ENCODE data around the gene FAM98B. TPM values are rescaled to one million over a fixed set of nuclear protein-coding genes. Genes with fewer than 3 reads are reported as not detected.

Gene FAM98B
- total and polyA plus RNA-seq, 9 of the 15 experiments (the other 6 are each of a cell fraction or from before 2014, with no cell fraction given) = 3.1 to 42.0 (median 9.4) TPM

- ChIA-PET CTCF (ENCODE audit: low intra/inter-chr PET ratio) (no interaction called here), POLR2A (interaction anchor here (1.0 to 2.3 kb wide), 4 partner anchors 8 to 120 kb away, joined by 3 to 7 read pairs (median 4); no protein-coding TSS in a partner anchor)
- BruUV-seq (replicated peaks) = no TSS peak
- Histone ChIP-seq H2AFZ (ENCODE audit: low read depth, low read length) (no peak overlapping the region), H3K4me2 (ENCODE audit: insufficient read depth, low read length) (no peak overlapping the region), H3K9me1 (ENCODE audit: control insufficient read depth, insufficient read depth, low read length) (no peaks in the 10 kb centered on the region), H4K20me1 (replicated peaks; ENCODE audit: control insufficient read depth, insufficient read depth, low read length) (no peaks in the 10 kb centered on the region), H3K36me3 (ENCODE audit: control insufficient read depth, insufficient read depth, low read length) (peaks cover 1% of the 10 kb centered on the region; the same call in 1 of the 3 replicates), H3K4me3 (no peak overlapping the region), H3K79me2 (ENCODE audit: control insufficient read depth, insufficient read depth, low read length) (no peaks in the 10 kb centered on the region), H3K4me1 (replicated peaks in 1 of 2; ENCODE audit: control insufficient read depth in 2 of 2, insufficient read depth in 2 of 2, low read length in 2 of 2) (peaks cover 0 to 7% of the 10 kb centered on the region in 2 experiments; a peak in 2 of 5 replicates), H3K27me3 (ENCODE audit: control insufficient read depth in 2 of 2, insufficient read depth in 2 of 2, low read length in 2 of 2) (no peaks in the 10 kb centered on the region), H3K9ac (ENCODE audit: insufficient read depth in 1 of 2, low read depth in 2 of 2, low read length in 2 of 2) (no peak overlapping the region), H3K9me3 (replicated peaks; ENCODE audit: control insufficient read depth, insufficient read depth, low read depth, low read length) (no peaks in the 10 kb centered on the region), H3K27ac (ENCODE audit: extremely low read depth, low read depth, low read length) (no peak overlapping the region)
- FAIRE-seq = no peak
- in situ Hi-C loops (cut with MboI) (no loop called here), intact Hi-C loops (cut with micrococcal nuclease) (loop anchor here (5.0 kb wide), 1 partner anchor 63 kb away; no protein-coding TSS in a partner anchor)
- 71% methylated on average over 4 of the region's 4 CpGs for WGBS (ENCODE audit: insufficient coverage, low coverage, missing lambda C conversion rate)
- no peak for DNase-seq (ENCODE audit: extremely low read depth in 1 of 4, low spot score in 3 of 4)
- no peak for ATAC-seq
- TF ChIP-seq SRSF3 (IDR thresholded peaks at IDR 0.05; ENCODE audit: insufficient read depth, low read length) (no peak), PHF21A (IDR thresholded peaks at IDR 0.05; ENCODE audit: borderline replicate concordance, low read depth) (no peak), BRCA1 (IDR thresholded peaks at IDR 0.05) (no peak), BRCA1 (CRISPR knock-in tag; IDR thresholded peaks at IDR 0.05) (no peak), E2F4 (CRISPR knock-in tag; IDR thresholded peaks at IDR 0.05; ENCODE audit: low read depth) (no peak), STAT6 (CRISPR knock-in tag; IDR thresholded peaks at IDR 0.05) (no peak), ZNF318 (IDR thresholded peaks at IDR 0.05; ENCODE audit: borderline replicate concordance in 1 of 2, low read depth in 1 of 2) (no peak), RFX5 (IDR thresholded peaks at IDR 0.05; ENCODE audit: low read depth, low read length) (no peak), RBM25 (IDR thresholded peaks at IDR 0.05; ENCODE audit: low read depth, low read length, severe bottlenecking) (no peak)
Observed at GRCh38 chr15:38504680-38505467, 50.9 kb downstream of the FAM98B start.
